ENCODE measurements around the gene PCDH9. TPM values are rescaled to one million over a fixed set of nuclear protein-coding genes. Genes with fewer than 3 reads are reported as not detected.

PCDH9 gene
- total and polyA plus RNA-seq, 2 of the 13 experiments (the other 11 are each of a cell fraction or from before 2014, with no cell fraction given) = 0.09 TPM; not detected in 1

DNA sequence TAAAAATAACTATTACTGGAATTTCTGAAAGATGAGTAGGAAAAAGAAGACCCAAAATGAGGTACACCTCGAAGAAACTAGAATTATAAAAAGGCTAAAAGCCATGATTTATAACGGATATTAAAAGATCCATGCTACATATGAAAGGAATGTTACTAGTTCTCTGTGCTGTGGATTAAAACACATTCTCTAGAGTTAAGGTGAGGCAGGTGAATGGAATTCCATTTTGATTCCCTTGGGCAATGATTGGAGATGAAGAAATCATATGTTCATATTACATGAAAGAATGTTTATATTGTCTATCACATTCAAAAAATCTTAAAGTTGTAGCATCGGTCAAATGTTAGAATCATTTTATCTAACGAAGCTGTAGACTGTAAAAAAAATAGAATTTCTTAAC is 783.7 kb downstream of the PCDH9 start:
- H3K36me3 ChIP-seq (replicated peaks in 1 of 2; ENCODE audit: control insufficient read depth in 1 of 2, insufficient read depth in 2 of 2, low read length in 2 of 2) = no peaks in the 10 kb centered on the region
- DNase-seq (ENCODE audit: low spot score) (no peak), ATAC-seq (no peak), FAIRE-seq (no peak)
- ChIA-PET CTCF (ENCODE audit: low intra/inter-chr PET ratio, low total read pairs) (no interaction called here), POLR2A (no interaction called here)
- H3K4me2 ChIP-seq (ENCODE audit: low read depth, low read length) = no peak overlapping the region
- no peaks in the 10 kb centered on the region for H3K9me3 ChIP-seq (ENCODE audit: low read length)
- in situ Hi-C loops (cut with HindIII; ENCODE audit: extremely low pct_ligation_motif_present, low pct_unique_long_range_greater_than_20kb) = no loop called here
- no peaks in the 10 kb centered on the region for H3K4me1 ChIP-seq (ENCODE audit: insufficient read depth, low read length)
- no peaks in the 10 kb centered on the region for H3K79me2 ChIP-seq (ENCODE audit: insufficient read depth, low read length)
- no peaks in the 10 kb centered on the region for H3K27me3 ChIP-seq (ENCODE audit: control insufficient read depth in 1 of 2, insufficient read depth in 2 of 2, low read length in 2 of 2)
- no peak overlapping the region for H2AFZ ChIP-seq (ENCODE audit: low read length)
- under 1% methylated on average over 4 of the region's 4 CpGs for WGBS (ENCODE audit: low lambda C conversion rate)
- H3K9ac ChIP-seq (ENCODE audit: insufficient read depth, low read depth, low read length) = no peak overlapping the region
- BruUV-seq (replicated peaks) = no TSS peak
- no peak overlapping the region for H3K27ac ChIP-seq (ENCODE audit: extremely low read length, insufficient read depth, low read length)
- intact Hi-C loops (cut with micrococcal nuclease; ENCODE audit: unreplicated experiment) = no loop called here
- H4K20me1 ChIP-seq (ENCODE audit: insufficient read depth, low read length) = no peaks in the 10 kb centered on the region
- no peak overlapping the region for H3K4me3 ChIP-seq (replicated peaks in 1 of 3; ENCODE audit: insufficient read depth in 1 of 3, low read depth in 2 of 3, low read length in 3 of 3)
- TF ChIP-seq SMARCC2 (IDR thresholded peaks at IDR 0.05) = no peak
- TF ChIP-seq, protein P1, sequence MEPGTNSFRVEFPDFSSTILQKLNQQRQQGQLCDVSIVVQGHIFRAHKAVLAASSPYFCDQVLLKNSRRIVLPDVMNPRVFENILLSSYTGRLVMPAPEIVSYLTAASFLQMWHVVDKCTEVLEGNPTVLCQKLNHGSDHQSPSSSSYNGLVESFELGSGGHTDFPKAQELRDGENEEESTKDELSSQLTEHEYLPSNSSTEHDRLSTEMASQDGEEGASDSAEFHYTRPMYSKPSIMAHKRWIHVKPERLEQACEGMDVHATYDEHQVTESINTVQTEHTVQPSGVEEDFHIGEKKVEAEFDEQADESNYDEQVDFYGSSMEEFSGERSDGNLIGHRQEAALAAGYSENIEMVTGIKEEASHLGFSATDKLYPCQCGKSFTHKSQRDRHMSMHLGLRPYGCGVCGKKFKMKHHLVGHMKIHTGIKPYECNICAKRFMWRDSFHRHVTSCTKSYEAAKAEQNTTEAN (CRISPR knock-in tag; conservative IDR thresholded peaks at IDR 0.05) = no peak
- TF ChIP-seq, protein P2, sequence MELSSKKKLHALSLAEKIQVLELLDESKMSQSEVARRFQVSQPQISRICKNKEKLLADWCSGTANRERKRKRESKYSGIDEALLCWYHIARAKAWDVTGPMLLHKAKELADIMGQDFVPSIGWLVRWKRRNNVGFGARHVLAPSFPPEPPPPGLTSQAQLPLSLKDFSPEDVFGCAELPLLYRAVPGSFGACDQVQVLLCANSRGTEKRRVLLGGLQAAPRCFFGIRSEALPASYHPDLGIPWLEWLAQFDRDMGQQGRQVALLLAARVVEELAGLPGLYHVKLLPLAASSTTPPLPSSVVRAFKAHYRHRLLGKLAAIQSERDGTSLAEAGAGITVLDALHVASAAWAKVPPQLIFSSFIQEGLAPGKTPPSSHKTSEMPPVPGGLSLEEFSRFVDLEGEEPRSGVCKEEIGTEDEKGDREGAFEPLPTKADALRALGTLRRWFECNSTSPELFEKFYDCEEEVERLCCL (CRISPR knock-in tag; IDR thresholded peaks at IDR 0.05; ENCODE audit: borderline replicate concordance) = no peak
- no peak for TF ChIP-seq PHB2 (IDR thresholded peaks at IDR 0.05; ENCODE audit: partially characterized antibody)
- no peak for TF ChIP-seq ZMAT3 (CRISPR knock-in tag; conservative IDR thresholded peaks at IDR 0.05)
- no peak for TF ChIP-seq ZNF496 (CRISPR knock-in tag; IDR thresholded peaks at IDR 0.05; ENCODE audit: insufficient replicate concordance)
- TF ChIP-seq, protein P3, sequence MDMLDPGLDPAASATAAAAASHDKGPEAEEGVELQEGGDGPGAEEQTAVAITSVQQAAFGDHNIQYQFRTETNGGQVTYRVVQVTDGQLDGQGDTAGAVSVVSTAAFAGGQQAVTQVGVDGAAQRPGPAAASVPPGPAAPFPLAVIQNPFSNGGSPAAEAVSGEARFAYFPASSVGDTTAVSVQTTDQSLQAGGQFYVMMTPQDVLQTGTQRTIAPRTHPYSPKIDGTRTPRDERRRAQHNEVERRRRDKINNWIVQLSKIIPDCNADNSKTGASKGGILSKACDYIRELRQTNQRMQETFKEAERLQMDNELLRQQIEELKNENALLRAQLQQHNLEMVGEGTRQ (IDR thresholded peaks at IDR 0.05; ENCODE audit: low read depth, low read length) = no peak
- TF ChIP-seq, protein P3 (CRISPR knock-in tag; IDR thresholded peaks at IDR 0.05; ENCODE audit: borderline replicate concordance) = no peak
- TF ChIP-seq, protein P4, sequence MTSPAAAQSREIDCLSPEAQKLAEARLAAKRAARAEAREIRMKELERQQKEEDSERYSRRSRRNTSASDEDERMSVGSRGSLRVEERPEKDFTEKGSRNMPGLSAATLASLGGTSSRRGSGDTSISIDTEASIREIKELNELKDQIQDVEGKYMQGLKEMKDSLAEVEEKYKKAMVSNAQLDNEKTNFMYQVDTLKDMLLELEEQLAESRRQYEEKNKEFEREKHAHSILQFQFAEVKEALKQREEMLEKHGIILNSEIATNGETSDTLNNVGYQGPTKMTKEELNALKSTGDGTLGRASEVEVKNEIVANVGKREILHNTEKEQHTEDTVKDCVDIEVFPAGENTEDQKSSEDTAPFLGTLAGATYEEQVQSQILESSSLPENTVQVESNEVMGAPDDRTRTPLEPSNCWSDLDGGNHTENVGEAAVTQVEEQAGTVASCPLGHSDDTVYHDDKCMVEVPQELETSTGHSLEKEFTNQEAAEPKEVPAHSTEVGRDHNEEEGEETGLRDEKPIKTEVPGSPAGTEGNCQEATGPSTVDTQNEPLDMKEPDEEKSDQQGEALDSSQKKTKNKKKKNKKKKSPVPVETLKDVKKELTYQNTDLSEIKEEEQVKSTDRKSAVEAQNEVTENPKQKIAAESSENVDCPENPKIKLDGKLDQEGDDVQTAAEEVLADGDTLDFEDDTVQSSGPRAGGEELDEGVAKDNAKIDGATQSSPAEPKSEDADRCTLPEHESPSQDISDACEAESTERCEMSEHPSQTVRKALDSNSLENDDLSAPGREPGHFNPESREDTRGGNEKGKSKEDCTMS (CRISPR knock-in tag; conservative IDR thresholded peaks at IDR 0.05) = no peak
- TF ChIP-seq, protein P5, sequence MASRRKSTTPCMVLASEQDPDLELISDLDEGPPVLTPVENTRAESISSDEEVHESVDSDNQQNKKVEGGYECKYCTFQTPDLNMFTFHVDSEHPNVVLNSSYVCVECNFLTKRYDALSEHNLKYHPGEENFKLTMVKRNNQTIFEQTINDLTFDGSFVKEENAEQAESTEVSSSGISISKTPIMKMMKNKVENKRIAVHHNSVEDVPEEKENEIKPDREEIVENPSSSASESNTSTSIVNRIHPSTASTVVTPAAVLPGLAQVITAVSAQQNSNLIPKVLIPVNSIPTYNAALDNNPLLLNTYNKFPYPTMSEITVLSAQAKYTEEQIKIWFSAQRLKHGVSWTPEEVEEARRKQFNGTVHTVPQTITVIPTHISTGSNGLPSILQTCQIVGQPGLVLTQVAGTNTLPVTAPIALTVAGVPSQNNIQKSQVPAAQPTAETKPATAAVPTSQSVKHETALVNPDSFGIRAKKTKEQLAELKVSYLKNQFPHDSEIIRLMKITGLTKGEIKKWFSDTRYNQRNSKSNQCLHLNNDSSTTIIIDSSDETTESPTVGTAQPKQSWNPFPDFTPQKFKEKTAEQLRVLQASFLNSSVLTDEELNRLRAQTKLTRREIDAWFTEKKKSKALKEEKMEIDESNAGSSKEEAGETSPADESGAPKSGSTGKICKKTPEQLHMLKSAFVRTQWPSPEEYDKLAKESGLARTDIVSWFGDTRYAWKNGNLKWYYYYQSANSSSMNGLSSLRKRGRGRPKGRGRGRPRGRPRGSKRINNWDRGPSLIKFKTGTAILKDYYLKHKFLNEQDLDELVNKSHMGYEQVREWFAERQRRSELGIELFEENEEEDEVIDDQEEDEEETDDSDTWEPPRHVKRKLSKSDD (CRISPR knock-in tag; IDR thresholded peaks at IDR 0.05; ENCODE audit: low read depth) = no peak
- TF ChIP-seq, protein P6, sequence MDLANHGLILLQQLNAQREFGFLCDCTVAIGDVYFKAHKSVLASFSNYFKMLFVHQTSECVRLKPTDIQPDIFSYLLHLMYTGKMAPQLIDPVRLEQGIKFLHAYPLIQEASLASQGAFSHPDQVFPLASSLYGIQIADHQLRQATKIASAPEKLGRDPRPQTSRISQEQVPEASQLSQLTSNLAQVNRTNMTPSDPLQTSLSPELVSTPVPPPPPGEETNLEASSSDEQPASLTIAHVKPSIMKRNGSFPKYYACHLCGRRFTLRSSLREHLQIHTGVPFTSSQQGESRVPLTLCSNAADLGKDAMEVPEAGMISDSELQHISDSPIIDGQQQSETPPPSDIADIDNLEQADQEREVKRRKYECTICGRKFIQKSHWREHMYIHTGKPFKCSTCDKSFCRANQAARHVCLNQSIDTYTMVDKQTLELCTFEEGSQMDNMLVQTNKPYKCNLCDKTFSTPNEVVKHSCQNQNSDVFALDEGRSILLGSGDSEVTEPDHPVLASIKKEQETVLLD (CRISPR knock-in tag; IDR thresholded peaks at IDR 0.05; ENCODE audit: low read depth) = no peak
